ENCODE measurements around the gene PIKFYVE. TPM values are rescaled to one million over a fixed set of nuclear protein-coding genes. Genes with fewer than 3 reads are reported as not detected.

The PIKFYVE gene
- total RNA-seq, 1 experiment from 2014 or later, result 32.1 TPM

DNA sequence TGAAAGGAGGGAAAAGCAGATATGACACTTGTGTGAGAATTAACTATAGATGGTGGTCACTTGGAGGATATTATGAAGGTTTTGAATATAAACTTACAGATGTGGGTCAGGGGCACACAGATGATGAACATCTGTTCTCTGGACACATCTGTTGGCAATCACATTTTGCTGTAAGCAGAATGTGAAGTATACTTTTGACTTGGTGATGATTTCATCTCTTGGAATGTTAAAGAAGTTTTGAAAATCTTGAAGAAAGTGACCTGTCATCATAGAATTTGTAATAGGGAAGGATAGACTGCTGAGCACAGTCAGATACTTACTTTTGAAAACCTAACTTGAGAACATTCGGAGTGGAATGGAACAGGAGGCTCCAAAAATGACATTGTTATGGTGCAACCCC, 40.2 kb downstream of the PIKFYVE start:
- no peaks in the 10 kb centered on the region for H3K27me3 ChIP-seq (replicated peaks; ENCODE audit: insufficient read depth, low read depth, low read length, poor library complexity)
- no TSS peak for BruUV-seq (replicated peaks)
- CTCF ChIA-PET, result no interaction called here
- TF ChIP-seq EZH2 (IDR thresholded peaks at IDR 0.05; ENCODE audit: borderline replicate concordance, low read depth, low read length, poor library complexity, severe bottlenecking) (no peak), CTCF (conservative IDR thresholded peaks at IDR 0.05; ENCODE audit: low read depth, low read length) (no peak)
- intact Hi-C loops (cut with micrococcal nuclease; ENCODE audit: unreplicated experiment), result no loop called here
- no peak overlapping the region for H3K27ac ChIP-seq (ENCODE audit: low read depth, low read length, poor library complexity, severe bottlenecking)
- H3K4me3 ChIP-seq (ENCODE audit: low read depth, low read length, poor library complexity, severe bottlenecking), result no peak overlapping the region
- DNase-seq (ENCODE audit: low spot score), result no peak
- no peaks in the 10 kb centered on the region for H3K9me3 ChIP-seq (ENCODE audit: low read depth, low read length, poor library complexity, severe bottlenecking)
- peaks cover 43% of the 10 kb centered on the region for H3K36me3 ChIP-seq (ENCODE audit: insufficient read depth, low read length, poor library complexity, severe bottlenecking)
- POLR2A ChIA-PET (ENCODE audit: low non-redundant PET), result no interaction called here
- no peaks in the 10 kb centered on the region for H3K4me1 ChIP-seq (ENCODE audit: insufficient read depth, low read length, poor library complexity, severe bottlenecking)

DNA sequence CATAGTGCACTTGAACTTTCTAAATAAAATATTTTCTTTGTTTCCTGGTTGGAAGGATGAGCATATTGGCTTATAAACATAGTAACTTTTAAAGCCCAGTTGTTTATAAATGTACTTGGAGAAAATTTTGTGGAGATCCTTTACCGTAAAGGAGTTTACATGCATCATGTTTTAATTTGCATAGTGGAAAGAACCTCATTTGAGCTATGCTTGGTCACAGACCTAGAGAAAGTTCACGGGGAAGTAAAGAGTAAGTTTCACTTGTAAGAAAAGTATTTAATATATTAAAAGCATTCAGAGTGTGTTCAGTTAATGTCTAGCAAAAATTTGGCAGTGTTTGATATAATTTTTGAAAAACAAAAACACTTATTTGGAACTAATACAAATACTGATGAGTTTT, 45.3 kb downstream of the PIKFYVE start:
- POLR2A ChIA-PET (ENCODE audit: low non-redundant PET), result no interaction called here
- Histone ChIP-seq H3K36me3 (ENCODE audit: insufficient read depth, low read length, poor library complexity, severe bottlenecking) (peaks cover 10% of the 10 kb centered on the region), H3K27ac (ENCODE audit: low read depth, low read length, poor library complexity, severe bottlenecking) (no peak overlapping the region), H3K27me3 (replicated peaks; ENCODE audit: insufficient read depth, low read depth, low read length, poor library complexity) (no peaks in the 10 kb centered on the region), H3K4me3 (ENCODE audit: low read depth, low read length, poor library complexity, severe bottlenecking) (no peak overlapping the region), H3K4me1 (ENCODE audit: insufficient read depth, low read length, poor library complexity, severe bottlenecking) (no peaks in the 10 kb centered on the region), H3K9me3 (ENCODE audit: low read depth, low read length, poor library complexity, severe bottlenecking) (no peaks in the 10 kb centered on the region)
- no peak for DNase-seq (ENCODE audit: low spot score)
- CTCF ChIA-PET, result no interaction called here
- intact Hi-C loops (cut with micrococcal nuclease; ENCODE audit: unreplicated experiment), result no loop called here
- no TSS peak for BruUV-seq (replicated peaks)
- TF ChIP-seq EZH2 (IDR thresholded peaks at IDR 0.05; ENCODE audit: borderline replicate concordance, low read depth, low read length, poor library complexity, severe bottlenecking) (no peak), CTCF (conservative IDR thresholded peaks at IDR 0.05; ENCODE audit: low read depth, low read length) (no peak)

DNA sequence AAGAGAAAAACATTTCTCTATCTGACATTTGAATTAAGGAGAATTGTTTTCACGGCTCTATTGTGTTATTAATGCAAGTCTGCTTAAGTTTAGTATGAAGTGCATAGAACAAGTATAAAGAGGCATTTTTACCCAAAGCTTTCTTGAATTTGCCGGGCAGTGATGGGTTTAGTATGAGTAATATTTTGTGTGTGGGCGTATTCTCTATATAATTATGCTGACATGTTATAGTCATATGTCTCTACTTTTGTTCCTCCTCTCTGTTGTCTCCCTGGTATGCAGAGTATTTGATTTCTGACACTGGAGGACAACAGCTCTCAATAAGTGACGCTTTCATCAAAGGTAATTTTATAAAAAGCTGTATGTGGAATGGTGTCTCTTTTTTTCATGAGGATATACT, 45.9 kb downstream of the PIKFYVE start:
- Histone ChIP-seq H3K27ac (ENCODE audit: low read depth, low read length, poor library complexity, severe bottlenecking) (no peak overlapping the region), H3K4me1 (ENCODE audit: insufficient read depth, low read length, poor library complexity, severe bottlenecking) (no peaks in the 10 kb centered on the region), H3K4me3 (ENCODE audit: low read depth, low read length, poor library complexity, severe bottlenecking) (no peak overlapping the region), H3K27me3 (replicated peaks; ENCODE audit: insufficient read depth, low read depth, low read length, poor library complexity) (no peaks in the 10 kb centered on the region), H3K9me3 (ENCODE audit: low read depth, low read length, poor library complexity, severe bottlenecking) (no peaks in the 10 kb centered on the region), H3K36me3 (ENCODE audit: insufficient read depth, low read length, poor library complexity, severe bottlenecking) (peaks cover 10% of the 10 kb centered on the region)
- ChIA-PET CTCF (no interaction called here), POLR2A (ENCODE audit: low non-redundant PET) (no interaction called here)
- peak; percentile 7 for DNase-seq (ENCODE audit: low spot score)
- intact Hi-C loops (cut with micrococcal nuclease; ENCODE audit: unreplicated experiment), result no loop called here
- BruUV-seq (replicated peaks), result no TSS peak
- TF ChIP-seq CTCF (conservative IDR thresholded peaks at IDR 0.05; ENCODE audit: low read depth, low read length), result no peak
- TF ChIP-seq EZH2 (IDR thresholded peaks at IDR 0.05; ENCODE audit: borderline replicate concordance, low read depth, low read length, poor library complexity, severe bottlenecking), result no peak

All from A673 (cell line).